Measurements from ENCODE around the gene DHRS13.
A peak's percentile ranks its signal among the peaks of the same experiment; 100 is the strongest.
"Not testable (repeated sequence)": the region's sequence is repeated elsewhere in the genome, so short reads cannot be mapped to it uniquely, and the experiment has no call there.

The DHRS13 gene

GRCh38 chr17:28903546-28903841 lies 615 bp upstream of the DHRS13 start:
- not testable (repeated sequence) for DNase-seq (ENCODE audit: low read depth)

GRCh38 chr17:28901866-28902818 lies 737 bp downstream of the DHRS13 start:
- no peak for DNase-seq (ENCODE audit: low read depth)

- DNase-seq (ENCODE audit: low read depth) = no peak
These were observed 1.7 kb downstream of the DHRS13 start for GRCh38 chr17:28900986-28901726.

- no peak for DNase-seq (ENCODE audit: low read depth)
These were observed 3.6 kb downstream of the DHRS13 start for GRCh38 chr17:28899212-28899815.

- DNase-seq (ENCODE audit: low read depth) = no peak
These were observed 4.3 kb downstream of the DHRS13 start for GRCh38 chr17:28898527-28898955.

- DNase-seq (ENCODE audit: low read depth) = no peak
These were observed 4.9 kb downstream of the DHRS13 start for GRCh38 chr17:28897769-28898526.

- peak; percentile 63 for DNase-seq (ENCODE audit: low read depth)
These were observed 5.8 kb downstream of the DHRS13 start, which contains the start of gene FLOT2 for GRCh38 chr17:28896884-28897768. Gene FLOT2 (minus strand): TSS chr17:28897733. CDS start chr17:28897574, 159 bp downstream.

- DNase-seq (ENCODE audit: low read depth) = no peak
These were observed 6.4 kb downstream of the DHRS13 start for GRCh38 chr17:28896491-28896883.

- no peak for DNase-seq (ENCODE audit: low read depth)
These were observed 7.0 kb downstream of the DHRS13 start for GRCh38 chr17:28895794-28896447.

- DNase-seq (ENCODE audit: low read depth) = peak; percentile 34
These were observed 9.4 kb downstream of the DHRS13 start for GRCh38 chr17:28893248-28894183.

- DNase-seq (ENCODE audit: low read depth) = no peak
These were observed 10.9 kb downstream of the DHRS13 start for GRCh38 chr17:28892024-28892423.

GRCh38 chr17:28891201-28891600 lies 11.7 kb downstream of the DHRS13 start:
- DNase-seq (ENCODE audit: low read depth) = no peak

- DNase-seq (ENCODE audit: low read depth) = no peak
These were observed 12.9 kb downstream of the DHRS13 start for GRCh38 chr17:28889996-28890395.

GRCh38 chr17:28888832-28889231 lies 14.0 kb downstream of the DHRS13 start:
- DNase-seq (ENCODE audit: low read depth) = no peak

- DNase-seq (ENCODE audit: low read depth) = no peak
These were observed 14.9 kb downstream of the DHRS13 start for GRCh38 chr17:28887871-28888471.

- DNase-seq (ENCODE audit: low read depth) = no peak
These were observed 16.9 kb downstream of the DHRS13 start for GRCh38 chr17:28885951-28886350.

- DNase-seq (ENCODE audit: low read depth) = no peak
These were observed 17.5 kb downstream of the DHRS13 start for GRCh38 chr17:28885363-28885762.

- DNase-seq (ENCODE audit: low read depth) = no peak
These were observed 18.7 kb downstream of the DHRS13 start for GRCh38 chr17:28883967-28884702.
